ENCODE results near the gene ALDH3A2. TPM values are rescaled to one million over a fixed set of nuclear protein-coding genes. Genes with fewer than 3 reads are reported as not detected.
"Not testable (repeated sequence)": the region's sequence is repeated elsewhere in the genome, so short reads cannot be mapped to it uniquely, and the experiment has no call there.

Gene ALDH3A2
- total RNA-seq, 1 experiment from 2014 or later = 97.3 TPM

DNA sequence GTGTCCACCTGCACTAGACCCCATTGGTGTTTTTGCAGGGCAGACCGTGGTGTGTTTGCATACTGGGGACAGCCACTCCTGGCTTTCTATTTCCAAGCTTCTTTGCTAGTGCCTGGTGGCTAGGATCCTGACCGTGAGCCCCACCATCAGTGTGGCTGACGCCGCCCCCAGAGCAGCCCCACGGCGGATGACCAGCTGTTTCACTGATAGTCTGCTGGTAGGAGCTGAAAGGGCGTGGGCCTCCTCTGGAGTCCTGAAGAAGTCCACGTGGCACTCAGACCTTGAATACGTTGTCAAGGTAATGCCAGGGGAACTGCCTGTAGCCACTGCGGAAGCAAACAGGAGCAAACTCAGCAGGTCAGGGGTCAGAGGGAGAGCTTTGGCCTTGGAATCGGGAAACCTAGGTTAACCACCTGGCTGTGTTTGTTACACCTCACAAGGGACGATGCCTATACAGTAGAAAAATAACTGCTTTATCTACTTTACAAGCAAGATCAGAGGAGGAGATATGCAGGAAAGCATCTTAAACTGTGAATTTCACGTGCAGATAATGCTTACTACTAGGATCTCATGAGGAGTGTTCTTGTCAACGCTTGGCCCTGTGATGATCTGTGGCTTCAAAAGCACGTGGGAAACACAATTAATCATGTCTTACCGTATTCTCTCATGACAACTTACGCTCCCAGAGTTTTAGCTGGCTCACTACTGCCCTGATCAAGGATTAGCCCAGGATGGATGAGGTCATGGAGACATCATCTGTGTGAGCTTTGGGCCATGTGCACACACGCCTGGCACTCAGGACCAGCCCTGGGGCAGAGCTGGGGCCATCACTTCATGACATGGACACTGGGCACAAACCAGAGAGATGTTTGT lies 30.3 kb downstream of the ALDH3A2 start:
- CTCF ChIA-PET = no interaction called here
- POLR2A ChIA-PET (ENCODE audit: low non-redundant PET) = no interaction called here
- no peaks in the 10 kb centered on the region for H3K9me3 ChIP-seq (ENCODE audit: low read depth, low read length, poor library complexity, severe bottlenecking)
- no peaks in the 10 kb centered on the region for H3K27me3 ChIP-seq (replicated peaks; ENCODE audit: insufficient read depth, low read depth, low read length, poor library complexity)
- TF ChIP-seq, protein P1, sequence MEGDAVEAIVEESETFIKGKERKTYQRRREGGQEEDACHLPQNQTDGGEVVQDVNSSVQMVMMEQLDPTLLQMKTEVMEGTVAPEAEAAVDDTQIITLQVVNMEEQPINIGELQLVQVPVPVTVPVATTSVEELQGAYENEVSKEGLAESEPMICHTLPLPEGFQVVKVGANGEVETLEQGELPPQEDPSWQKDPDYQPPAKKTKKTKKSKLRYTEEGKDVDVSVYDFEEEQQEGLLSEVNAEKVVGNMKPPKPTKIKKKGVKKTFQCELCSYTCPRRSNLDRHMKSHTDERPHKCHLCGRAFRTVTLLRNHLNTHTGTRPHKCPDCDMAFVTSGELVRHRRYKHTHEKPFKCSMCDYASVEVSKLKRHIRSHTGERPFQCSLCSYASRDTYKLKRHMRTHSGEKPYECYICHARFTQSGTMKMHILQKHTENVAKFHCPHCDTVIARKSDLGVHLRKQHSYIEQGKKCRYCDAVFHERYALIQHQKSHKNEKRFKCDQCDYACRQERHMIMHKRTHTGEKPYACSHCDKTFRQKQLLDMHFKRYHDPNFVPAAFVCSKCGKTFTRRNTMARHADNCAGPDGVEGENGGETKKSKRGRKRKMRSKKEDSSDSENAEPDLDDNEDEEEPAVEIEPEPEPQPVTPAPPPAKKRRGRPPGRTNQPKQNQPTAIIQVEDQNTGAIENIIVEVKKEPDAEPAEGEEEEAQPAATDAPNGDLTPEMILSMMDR (conservative IDR thresholded peaks at IDR 0.05; ENCODE audit: low read depth, low read length) = no peak
- TF ChIP-seq EZH2 (IDR thresholded peaks at IDR 0.05; ENCODE audit: borderline replicate concordance, low read depth, low read length, poor library complexity, severe bottlenecking) = no peak
- no peak overlapping the region for H3K4me3 ChIP-seq (ENCODE audit: low read depth, low read length, poor library complexity, severe bottlenecking)
- H3K36me3 ChIP-seq (ENCODE audit: insufficient read depth, low read length, poor library complexity, severe bottlenecking) = peaks cover 5% of the 10 kb centered on the region
- no peak for DNase-seq (ENCODE audit: low spot score)
- BruUV-seq (replicated peaks) = no TSS peak
- intact Hi-C loops (cut with micrococcal nuclease; ENCODE audit: unreplicated experiment) = no loop called here
- no peak overlapping the region for H3K27ac ChIP-seq (ENCODE audit: low read depth, low read length, poor library complexity, severe bottlenecking)
- no peaks in the 10 kb centered on the region for H3K4me1 ChIP-seq (ENCODE audit: insufficient read depth, low read length, poor library complexity, severe bottlenecking)

DNA sequence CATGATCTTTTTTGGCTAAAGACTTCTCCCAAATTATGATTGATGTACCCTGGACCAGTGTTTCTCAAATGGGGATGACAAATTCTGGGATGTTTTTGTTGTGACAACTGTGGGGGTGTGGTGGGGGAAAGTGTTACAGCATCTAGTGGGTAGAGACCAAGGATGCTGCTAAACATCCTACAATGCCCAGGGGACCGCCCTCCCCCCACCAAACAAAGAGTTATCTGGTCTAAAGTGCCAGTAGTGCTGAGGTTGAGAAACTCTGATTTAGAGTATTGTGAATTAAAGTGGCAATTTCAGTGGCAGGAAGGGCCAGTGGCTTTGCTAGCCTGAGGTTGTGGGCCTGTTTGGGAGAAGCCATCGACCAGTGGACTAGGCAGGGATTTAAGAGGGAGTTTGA lies 34.6 kb downstream of the ALDH3A2 start:
- ChIA-PET CTCF (no interaction called here), POLR2A (ENCODE audit: low non-redundant PET) (no interaction called here)
- no peak overlapping the region for H3K27ac ChIP-seq (ENCODE audit: low read depth, low read length, poor library complexity, severe bottlenecking)
- no peak overlapping the region for H3K4me3 ChIP-seq (ENCODE audit: low read depth, low read length, poor library complexity, severe bottlenecking)
- intact Hi-C loops (cut with micrococcal nuclease; ENCODE audit: unreplicated experiment) = no loop called here
- H3K9me3 ChIP-seq (ENCODE audit: low read depth, low read length, poor library complexity, severe bottlenecking) = no peaks in the 10 kb centered on the region
- no peaks in the 10 kb centered on the region for H3K4me1 ChIP-seq (ENCODE audit: insufficient read depth, low read length, poor library complexity, severe bottlenecking)
- no peaks in the 10 kb centered on the region for H3K27me3 ChIP-seq (replicated peaks; ENCODE audit: insufficient read depth, low read depth, low read length, poor library complexity)
- DNase-seq (ENCODE audit: low spot score) = no peak
- TF ChIP-seq, protein P1 (conservative IDR thresholded peaks at IDR 0.05; ENCODE audit: low read depth, low read length) = no peak
- TF ChIP-seq EZH2 (IDR thresholded peaks at IDR 0.05; ENCODE audit: borderline replicate concordance, low read depth, low read length, poor library complexity, severe bottlenecking) = no peak
- BruUV-seq (replicated peaks) = no TSS peak
- no peaks in the 10 kb centered on the region for H3K36me3 ChIP-seq (ENCODE audit: insufficient read depth, low read length, poor library complexity, severe bottlenecking)

DNA sequence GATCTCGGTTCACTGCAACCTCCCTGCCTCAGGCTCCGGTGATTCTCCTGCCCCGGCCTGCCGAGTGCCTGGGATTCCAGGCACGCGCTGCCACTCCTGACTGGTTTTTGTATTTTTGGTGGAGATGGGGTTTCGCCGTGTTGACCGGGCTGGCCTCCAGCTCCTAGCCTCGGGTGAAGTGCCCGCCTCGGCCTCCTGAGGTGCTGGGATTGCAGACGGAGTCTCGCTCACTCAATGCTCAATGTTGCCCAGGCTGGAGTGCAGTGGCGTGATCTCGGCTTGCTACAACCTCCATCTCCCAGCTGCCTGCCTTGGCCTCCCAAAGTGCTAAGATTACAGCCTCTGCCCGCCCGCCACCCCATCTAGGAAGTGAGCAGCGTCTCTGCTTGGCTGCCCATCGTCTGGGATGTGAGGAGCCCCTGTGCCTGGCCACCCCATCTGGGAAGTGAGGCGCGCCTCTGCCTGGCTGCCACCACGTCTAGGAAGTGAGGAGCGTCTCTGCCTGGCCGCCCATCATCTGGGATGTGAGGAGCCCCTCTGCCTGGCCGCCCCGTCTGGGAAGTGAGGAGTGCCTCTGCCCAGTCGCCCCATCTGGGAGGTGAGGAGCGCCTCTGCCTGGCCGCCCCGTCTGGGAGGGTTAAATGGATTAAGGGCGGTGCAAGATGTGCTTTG lies 36.5 kb downstream of the ALDH3A2 start:
- H3K9me3 ChIP-seq (ENCODE audit: low read depth, low read length, poor library complexity, severe bottlenecking); H3K36me3 ChIP-seq (ENCODE audit: insufficient read depth, low read length, poor library complexity, severe bottlenecking); H3K27me3 ChIP-seq (replicated peaks; ENCODE audit: insufficient read depth, low read depth, low read length, poor library complexity); DNase-seq (ENCODE audit: low spot score); H3K4me1 ChIP-seq (ENCODE audit: insufficient read depth, low read length, poor library complexity, severe bottlenecking); POLR2A ChIA-PET (ENCODE audit: low non-redundant PET); H3K4me3 ChIP-seq (ENCODE audit: low read depth, low read length, poor library complexity, severe bottlenecking); BruUV-seq (replicated peaks); intact Hi-C loops (cut with micrococcal nuclease; ENCODE audit: unreplicated experiment); CTCF ChIA-PET; H3K27ac ChIP-seq (ENCODE audit: low read depth, low read length, poor library complexity, severe bottlenecking): not testable (repeated sequence)
